Right forelimb (tissue), 1 donor: ENCODE data around the gene IFI6.

Experiments
- DNase-seq: peaks from one replicate; pipeline ENCODE4 v3.0.0-alpha.2; 2018

IFI6 gene

DNA sequence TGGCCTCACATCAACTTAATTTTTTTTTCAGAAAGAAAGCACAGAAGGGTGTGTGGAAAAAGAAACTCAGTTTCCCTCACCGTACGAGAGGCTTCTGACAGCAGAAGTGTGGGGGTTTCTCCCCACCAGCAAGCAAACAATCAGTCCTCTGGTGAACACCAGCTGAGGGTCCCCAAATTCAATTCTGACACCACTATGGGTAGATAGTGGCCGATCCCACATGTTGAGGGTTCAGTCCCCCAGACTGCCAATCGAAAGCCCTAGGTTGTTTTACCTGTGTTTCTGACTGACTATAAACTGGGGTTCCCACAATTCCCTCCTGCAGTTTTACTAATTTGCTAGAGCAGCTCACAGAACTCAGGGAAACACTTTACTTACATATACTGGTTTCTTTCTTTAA is 2.1 kb downstream of the IFI6 start:
- DNase-seq: no peak

- peak; percentile 88 for DNase-seq
Measured at GRCh38 chr1:27668808-27669723, 2.9 kb downstream of the IFI6 start.

- DNase-seq: no peak
Measured at GRCh38 chr1:27668121-27668807, 3.7 kb downstream of the IFI6 start.

DNA sequence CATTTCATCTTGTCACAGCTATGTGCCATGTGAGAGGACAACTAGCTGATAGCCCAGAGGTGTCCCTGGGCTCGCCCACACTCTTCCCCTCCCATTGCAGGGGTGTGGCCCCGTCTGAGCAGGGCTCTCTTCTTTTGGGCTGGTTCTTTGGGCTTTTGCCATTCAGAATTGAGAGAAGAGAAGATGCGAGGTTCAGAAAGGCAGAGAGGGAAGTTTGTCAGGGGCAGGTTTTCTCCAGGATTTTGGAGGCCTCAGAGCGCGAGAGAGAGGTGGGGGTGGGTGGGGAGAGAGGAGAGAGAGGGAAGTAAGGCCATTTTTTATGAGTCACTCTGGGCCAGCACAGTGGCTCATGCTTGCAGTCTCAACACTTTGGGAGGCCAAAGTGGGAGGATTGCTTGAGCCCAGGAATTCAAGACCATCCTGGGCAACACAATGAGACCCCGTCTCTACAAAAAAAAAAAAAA is 5.2 kb downstream of the IFI6 start:
- no peak for DNase-seq

DNA sequence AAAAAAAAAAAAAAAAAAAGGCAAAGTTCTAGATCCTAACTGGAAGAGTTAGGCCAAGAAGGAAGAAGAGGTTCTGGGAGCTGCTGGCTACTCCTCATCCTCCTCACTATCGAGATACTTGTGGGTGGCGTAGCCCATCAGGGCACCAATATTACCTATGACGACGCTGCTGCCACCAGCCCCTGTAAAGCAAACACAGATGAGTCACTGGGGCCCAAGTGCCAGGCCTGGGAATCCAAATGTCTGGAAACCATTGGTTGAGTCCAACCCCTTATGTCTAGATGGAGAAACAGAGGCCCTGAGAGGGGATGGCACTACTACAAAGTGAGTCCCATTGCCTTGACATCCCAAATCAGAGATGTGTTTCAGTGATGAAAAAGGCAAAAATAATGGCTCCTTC is 5.7 kb downstream of the IFI6 start:
- DNase-seq: no peak

DNA sequence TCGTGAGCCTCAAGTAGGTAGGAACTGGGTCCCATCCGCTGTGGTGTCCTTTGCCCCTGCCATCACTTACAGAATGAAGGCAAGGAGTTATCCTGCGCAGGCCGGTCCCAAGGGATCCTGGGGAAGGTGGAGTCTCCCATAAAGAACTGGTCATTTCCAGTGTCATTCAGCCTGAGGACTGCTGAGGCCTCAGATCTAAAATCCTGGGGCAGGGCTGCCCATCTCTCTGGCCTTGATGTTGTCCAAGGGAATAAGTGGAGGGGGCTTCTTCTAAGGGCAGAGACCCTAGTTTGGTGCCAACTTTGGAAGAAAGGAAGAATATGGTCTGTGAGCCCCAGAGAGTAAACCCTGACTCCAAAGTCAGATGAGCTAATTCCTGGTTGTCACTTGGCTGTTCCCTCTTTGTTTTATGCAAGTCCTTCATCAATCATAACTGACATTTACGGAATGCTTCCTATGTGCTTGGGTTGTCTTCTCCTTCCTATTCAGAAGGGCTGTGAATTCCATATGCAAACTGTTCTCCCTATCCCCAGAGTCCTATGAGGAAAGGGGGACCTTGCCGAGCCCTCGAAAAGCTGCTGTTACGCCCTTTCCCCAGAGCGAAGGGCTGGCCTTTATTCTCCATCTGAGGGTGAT is 6.9 kb downstream of the IFI6 start:
- no peak for DNase-seq

- DNase-seq: no peak
Measured at GRCh38 chr1:27664291-27664690, 7.7 kb downstream of the IFI6 start.

DNA sequence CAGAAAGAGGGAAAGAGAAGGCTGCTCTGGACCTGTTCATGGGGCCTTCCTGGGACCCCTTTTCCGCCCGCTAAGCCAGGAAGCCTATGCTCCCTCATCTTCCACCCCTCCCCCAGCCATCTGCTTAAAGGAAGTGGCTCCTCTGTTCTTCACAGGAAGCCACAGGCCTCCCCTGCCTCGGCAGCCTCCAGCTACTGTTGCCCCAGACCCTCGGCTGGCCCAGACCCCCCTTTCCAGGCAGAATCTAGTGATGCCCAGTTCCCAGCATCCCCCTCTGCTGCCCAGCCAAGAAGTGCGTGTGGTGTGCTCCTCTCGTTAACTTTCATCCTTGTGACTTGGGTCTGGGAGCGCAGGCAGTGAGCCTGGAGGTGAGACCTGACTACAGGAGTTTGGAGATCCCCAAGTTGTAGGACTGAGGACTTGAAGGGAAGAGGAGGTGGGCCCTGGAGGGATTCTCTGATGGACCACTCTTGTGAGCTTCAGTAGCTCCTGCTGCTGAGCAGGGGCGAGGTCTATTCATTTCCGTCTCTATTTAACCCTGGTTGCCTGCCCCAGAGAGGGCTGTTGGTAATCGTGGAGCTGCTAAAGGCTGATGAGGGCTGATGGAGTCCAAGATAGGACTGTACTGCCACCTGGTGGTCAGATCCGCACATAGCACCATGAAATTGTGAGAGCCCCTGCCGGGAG is 9.1 kb downstream of the IFI6 start:
- peak; percentile 92 for DNase-seq

- DNase-seq: no peak
Measured at GRCh38 chr1:27662261-27662660, 9.7 kb downstream of the IFI6 start.

GRCh38 chr1:27661412-27662075 is 10.4 kb downstream of the IFI6 start:
- DNase-seq: no peak

DNA sequence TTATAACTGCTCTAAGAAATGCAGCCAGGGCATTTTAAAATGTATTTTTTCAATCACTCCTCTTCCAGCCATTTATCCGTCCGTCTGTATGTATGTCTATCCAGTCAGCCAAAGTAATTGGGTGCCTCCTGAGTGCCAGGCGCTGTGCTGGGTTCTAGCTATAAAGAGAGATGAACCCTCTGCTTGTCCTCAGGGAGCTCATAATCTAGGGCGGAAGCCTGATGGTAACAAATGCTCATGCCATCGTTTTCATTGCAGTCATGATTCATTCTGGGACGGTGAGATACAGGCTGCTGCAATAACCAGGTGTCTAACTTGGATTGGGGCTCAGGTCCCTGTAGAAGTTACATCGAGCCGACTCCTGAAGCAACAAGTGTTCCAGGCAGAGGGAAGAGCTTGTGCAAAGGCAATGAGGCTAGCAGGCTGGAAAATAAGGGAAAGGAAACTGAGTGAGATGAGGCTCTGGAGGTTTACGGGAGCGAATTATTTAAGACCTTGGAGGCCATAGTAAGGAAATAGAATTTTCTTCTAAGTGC is 11.6 kb downstream of the IFI6 start:
- no peak for DNase-seq

DNA sequence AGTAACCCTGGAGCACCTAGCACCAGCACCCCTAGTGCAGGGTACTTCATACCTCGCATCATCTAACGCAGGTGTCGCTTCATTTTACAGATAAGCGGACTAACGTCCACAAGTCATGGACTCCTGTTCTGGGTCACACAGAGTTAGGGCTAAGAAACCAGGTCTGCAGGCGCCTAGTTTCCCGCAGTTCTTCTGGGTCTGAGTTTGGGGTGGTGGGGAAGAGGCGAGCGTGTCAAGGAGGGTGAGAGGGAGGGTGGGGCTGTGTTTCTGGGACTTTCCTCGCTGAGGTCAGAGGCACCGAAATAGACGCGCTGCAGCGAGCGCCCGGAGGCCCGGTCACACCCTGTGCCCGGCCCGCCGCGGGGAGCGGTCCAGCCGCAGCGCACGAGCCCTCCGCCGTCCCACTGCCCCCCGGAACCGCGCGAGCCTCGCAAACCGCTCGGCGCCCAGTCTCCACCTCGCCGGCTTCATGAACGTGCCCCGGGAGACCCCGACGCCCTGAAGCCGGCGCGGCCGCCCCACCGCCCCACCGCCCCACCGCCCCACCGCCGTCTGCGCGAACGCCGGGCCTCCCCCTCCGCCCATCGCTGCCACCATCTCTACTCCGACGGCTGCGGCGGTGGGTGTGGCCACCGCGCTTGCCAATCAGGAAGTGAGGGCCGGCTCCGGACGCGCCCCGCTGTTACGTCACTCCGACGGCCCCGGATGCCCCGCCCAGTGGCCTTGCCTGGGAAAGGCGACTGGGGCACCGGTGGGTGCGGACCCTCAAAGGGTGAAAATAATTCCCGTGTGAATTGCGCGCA is 12.3 kb downstream of the IFI6 start:
- peak; percentile 91 for DNase-seq

DNA sequence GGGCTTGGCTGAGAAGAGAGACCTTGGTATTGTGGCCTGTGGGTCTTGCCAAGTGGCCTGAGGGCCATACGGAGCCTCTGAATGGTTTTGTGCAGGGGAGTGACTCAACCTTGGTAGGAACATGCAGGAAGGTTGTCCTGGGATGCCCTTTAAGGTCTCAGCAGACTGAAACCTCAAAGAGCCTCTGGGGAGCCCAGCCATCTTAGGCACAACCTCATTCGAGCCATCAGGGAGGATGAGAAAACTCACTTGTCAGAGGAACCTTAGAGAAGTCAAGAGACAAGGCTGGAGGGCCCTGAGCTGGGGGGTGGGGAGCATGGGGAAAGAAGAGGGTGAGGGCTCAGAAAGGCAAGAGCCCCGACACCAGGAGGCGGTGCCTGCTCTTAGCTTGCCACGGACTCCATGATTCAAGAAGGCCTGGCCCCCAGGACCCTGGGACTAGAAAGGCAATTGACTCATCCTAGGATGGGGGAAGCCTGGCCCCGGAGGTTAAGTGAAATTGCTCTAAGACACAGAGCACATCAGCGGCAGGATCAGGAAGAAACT is 13.0 kb downstream of the IFI6 start:
- no peak for DNase-seq

- DNase-seq: no peak
Measured at GRCh38 chr1:27656157-27656893, 15.7 kb downstream of the IFI6 start.

DNA sequence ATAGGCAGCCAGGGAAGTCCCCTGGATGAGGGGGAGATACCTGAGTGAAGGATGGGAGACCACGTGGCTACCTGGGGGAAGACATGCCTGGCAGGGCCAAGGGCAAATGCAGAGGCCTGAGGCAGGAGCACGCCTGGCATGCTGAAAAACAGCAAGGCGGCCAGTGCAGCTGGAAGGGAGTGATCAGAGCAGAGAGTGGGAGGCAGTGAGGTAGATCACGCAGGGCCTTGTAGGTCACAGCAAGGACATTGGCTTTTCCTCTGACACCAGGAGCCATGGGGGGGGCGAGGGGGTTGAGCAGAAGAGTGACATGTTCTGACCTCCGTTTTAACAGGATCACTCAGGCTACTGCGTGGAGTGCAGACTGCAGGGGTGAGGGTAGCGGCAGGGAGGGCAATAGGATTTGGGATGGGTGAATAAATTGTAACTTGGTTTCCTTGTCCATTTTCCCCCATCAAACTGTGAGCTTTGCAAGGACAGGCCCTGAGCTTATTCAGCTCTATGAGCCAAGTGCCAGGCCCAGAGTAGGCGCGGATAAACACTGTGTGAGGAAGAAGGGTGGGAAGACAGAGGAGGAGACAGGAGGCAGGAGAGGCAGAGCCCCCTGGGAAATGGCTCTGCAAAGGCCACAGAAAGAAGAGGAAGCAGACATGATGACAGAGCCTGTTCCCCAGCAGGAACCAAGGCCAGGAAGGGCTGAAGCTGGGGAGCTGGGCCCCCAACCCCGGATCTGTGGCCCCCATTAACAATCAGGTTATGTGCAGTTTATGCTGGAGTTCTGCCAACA is 16.6 kb downstream of the IFI6 start:
- DNase-seq: no peak

- no peak for DNase-seq
Measured at GRCh38 chr1:27652111-27652864, 19.7 kb downstream of the IFI6 start.

DNA sequence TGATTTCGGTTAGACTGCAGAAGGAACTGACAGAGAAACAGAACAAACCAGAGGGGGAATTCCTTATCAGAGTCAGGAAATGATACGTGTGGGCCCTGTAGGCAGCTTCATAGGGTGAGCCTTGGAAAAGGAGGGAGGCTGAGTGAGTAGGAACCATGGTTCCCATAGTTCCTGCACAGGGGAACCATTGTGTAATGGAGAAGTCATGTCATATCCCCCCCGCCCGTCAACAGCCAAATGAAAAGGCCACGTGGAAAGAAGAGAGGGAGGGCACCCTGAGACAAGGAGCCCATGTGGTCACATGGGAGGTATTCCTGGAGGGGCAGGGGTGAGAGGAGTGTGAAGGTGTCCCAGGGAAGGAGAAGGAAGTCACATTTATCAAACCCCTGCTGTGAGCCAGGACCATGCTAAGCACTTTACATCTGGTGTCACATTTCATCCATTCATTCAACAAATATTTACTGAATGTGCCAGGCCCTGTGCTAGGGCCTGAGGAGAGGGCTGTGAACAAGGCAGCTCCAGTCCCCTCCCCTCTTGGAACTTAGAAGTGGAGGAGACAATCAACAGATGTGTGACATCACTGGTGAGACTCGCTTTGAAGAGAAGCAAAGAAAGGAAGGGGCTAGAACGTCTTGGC is 21.3 kb downstream of the IFI6 start:
- peak; percentile 46 for DNase-seq

GRCh38 chr1:27650171-27650538 is 21.8 kb downstream of the IFI6 start:
- DNase-seq: peak; percentile 17
